ENCODE measurements around the gene STX8. TPM values are rescaled to one million over a fixed set of nuclear protein-coding genes. Genes with fewer than 3 reads are reported as not detected.

The STX8 gene
- total RNA-seq, 1 donor from 2014 or later: 76.6 TPM

DNA sequence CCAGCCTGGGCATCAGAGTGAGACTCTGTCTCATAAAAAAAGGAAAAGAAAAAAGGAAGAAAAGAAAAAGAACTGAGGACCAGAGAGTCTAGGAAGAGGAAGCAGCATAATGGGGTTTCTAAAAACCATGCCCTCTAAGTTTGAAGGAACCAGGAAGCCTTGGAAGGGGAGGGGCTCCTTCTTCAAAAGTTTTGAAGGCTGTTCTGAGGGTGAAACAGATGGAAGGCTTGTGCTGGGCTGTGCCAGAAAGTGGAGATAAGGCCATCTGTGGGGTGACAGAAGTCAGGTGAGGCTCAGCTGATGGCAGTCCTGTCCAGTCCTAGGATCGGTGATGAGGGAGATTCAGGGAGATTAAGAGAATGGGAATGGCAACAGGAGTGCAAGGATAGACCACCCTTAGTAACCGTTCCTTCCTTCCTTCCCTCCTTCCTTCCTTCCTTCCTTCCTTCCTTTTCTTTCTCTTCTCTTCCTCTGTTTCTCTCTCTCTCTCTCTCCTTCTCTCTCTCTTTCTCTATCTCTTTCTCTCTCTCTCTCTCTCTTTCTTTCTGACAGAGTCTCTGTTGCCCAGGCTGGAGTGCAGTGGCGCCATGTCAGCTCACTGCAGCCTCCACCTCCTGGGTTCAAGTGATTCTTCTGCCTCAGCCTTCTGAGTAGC lies 371.7 kb downstream of the STX8 start:
- no peak for DNase-seq

DNA sequence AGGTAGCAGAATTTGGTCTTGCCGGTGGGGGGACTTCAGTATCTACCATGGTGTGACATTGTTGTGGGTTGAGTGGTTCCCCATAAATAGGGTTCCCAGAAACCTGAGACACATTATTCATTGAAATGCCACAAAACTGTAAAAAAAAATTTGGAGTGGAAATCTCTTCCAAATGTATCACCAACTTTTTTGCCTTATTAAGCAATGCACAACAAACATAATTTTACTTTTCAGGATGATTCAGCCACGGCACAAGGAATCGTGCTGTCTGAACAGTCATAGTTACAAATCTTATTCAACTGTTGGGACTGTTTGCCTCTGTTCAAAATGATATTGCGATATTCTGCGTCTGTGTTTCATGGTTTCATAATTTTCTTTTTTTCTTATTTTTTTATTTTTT lies 373.1 kb downstream of the STX8 start:
- DNase-seq: no peak

DNA sequence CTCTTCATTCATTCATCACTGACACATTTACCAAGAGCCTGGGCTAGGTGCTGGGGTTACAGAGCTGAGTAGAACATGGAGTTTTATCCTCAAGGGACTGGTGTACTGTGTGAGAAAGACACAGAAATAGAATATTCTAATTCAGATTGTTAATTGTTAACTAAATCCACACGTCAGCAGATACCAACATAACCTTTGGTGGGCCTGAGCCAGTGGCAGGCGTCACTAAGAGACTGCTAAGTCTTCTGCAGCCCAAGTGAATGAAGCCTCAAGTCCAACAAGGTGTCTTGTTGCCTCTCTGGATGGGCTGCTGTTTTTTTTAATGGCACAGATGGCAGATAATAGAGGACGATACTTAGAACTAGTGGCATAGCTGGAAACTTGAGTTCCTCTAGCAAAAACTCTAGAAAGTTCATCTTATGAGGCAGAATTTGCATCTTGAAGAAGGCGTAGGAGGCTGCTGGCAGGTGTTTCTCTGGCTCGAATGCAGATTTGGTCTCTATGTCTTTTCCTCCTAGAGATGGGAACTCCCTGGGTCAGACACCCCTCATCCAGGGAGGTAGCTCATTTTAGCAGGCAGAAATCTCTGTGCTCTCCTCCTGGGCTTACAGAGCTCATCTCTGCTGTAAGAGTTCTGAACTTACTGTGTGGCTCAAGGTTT lies 374.8 kb downstream of the STX8 start:
- DNase-seq: no peak

Other genes starting within 250 kb of the STX8 start
- gene CFAP52, start 822 bp upstream of the STX8 start, total RNA-seq: not detected in 2 replicates
- gene USP43, start 69.7 kb upstream of the STX8 start, total RNA-seq: under 0.01 and 0.19 TPM in 2 replicates
- gene DHRS7C, start 215.8 kb upstream of the STX8 start, total RNA-seq: not detected in 2 replicates
- gene GSG1L2, start 246.3 kb upstream of the STX8 start, total RNA-seq: not detected in 2 replicates